ENCODE data around the gene ZBTB44.
"Not testable (repeated sequence)": the region's sequence is repeated elsewhere in the genome, so short reads cannot be mapped to it uniquely, and the experiment has no call there.

Gene ZBTB44

GRCh38 chr11:130194241-130195023, 120.3 kb downstream of the ZBTB44 start:
- no peak for DNase-seq (ENCODE audit: low read depth)

GRCh38 chr11:130193551-130193950, 121.2 kb downstream of the ZBTB44 start:
- not testable (repeated sequence) for DNase-seq (ENCODE audit: low read depth)

- DNase-seq (ENCODE audit: low read depth): no peak
These were observed 121.9 kb downstream of the ZBTB44 start for GRCh38 chr11:130192845-130193267.

GRCh38 chr11:130191896-130192295, 122.8 kb downstream of the ZBTB44 start:
- DNase-seq (ENCODE audit: low read depth): no peak

GRCh38 chr11:130190371-130190881, 124.3 kb downstream of the ZBTB44 start:
- no peak for DNase-seq (ENCODE audit: low read depth)

GRCh38 chr11:130189492-130190210, 125.1 kb downstream of the ZBTB44 start:
- no peak for DNase-seq (ENCODE audit: low read depth)

- no peak for DNase-seq (ENCODE audit: low read depth)
These were observed 126.0 kb downstream of the ZBTB44 start for GRCh38 chr11:130188585-130189347.

- DNase-seq (ENCODE audit: low read depth): no peak
These were observed 126.7 kb downstream of the ZBTB44 start for GRCh38 chr11:130188047-130188446.

GRCh38 chr11:130187096-130187495, 127.6 kb downstream of the ZBTB44 start:
- no peak for DNase-seq (ENCODE audit: low read depth)

- DNase-seq (ENCODE audit: low read depth): no peak
These were observed 130.7 kb downstream of the ZBTB44 start for GRCh38 chr11:130183878-130184610.

GRCh38 chr11:130181295-130182272, 133.1 kb downstream of the ZBTB44 start:
- no peak for DNase-seq (ENCODE audit: low read depth)

- no peak for DNase-seq (ENCODE audit: low read depth)
These were observed 133.8 kb downstream of the ZBTB44 start for GRCh38 chr11:130180896-130181294.

- DNase-seq (ENCODE audit: low read depth): no peak
These were observed 134.2 kb downstream of the ZBTB44 start for GRCh38 chr11:130180491-130180890.

- DNase-seq (ENCODE audit: low read depth): no peak
These were observed 135.1 kb downstream of the ZBTB44 start for GRCh38 chr11:130179396-130180306.

GRCh38 chr11:130178441-130179339, 136.0 kb downstream of the ZBTB44 start:
- no peak for DNase-seq (ENCODE audit: low read depth)

GRCh38 chr11:130177782-130178181, 136.9 kb downstream of the ZBTB44 start:
- DNase-seq (ENCODE audit: low read depth): no peak
